ENCODE results near the gene FAM229B. TPM values are rescaled to one million over a fixed set of nuclear protein-coding genes. Genes with fewer than 3 reads are reported as not detected.

The FAM229B gene
- total RNA-seq, 1 experiment from 2014 or later: 20.0 TPM

GRCh38 chr6:112117554-112117953, 30.2 kb downstream of the FAM229B start:
- Mint-ChIP-seq H3K4me3 (no peak overlapping the region), H3K36me3 (no peaks in the 10 kb centered on the region), H3K4me1 (no peaks in the 10 kb centered on the region), H3K27ac (no peak overlapping the region), H3K9me3 (no peaks in the 10 kb centered on the region), H3K27me3 (ENCODE audit: low read depth) (no peaks in the 10 kb centered on the region)
- ChIA-PET POLR2A (no interaction called here), CTCF (interaction anchor here (1.8 kb wide), 1 partner anchor 30 kb away, joined by 5 read pairs; the partner anchor contains the start of genes FAM229B and TUBE1)
- no peak for DNase-seq (ENCODE audit: low spot score)
- TF ChIP-seq ZNF512 (CRISPR knock-in tag; IDR thresholded peaks at IDR 0.05; ENCODE audit: borderline replicate concordance) (no peak), HMGXB4 (CRISPR knock-in tag; IDR thresholded peaks at IDR 0.05) (no peak), ZBTB43 (CRISPR knock-in tag; IDR thresholded peaks at IDR 0.05) (no peak), CREB1 (CRISPR knock-in tag; IDR thresholded peaks at IDR 0.05) (no peak), STAT6 (CRISPR knock-in tag; conservative IDR thresholded peaks at IDR 0.05; ENCODE audit: low read depth) (no peak), MAX (CRISPR knock-in tag; IDR thresholded peaks at IDR 0.05) (no peak), GRHL2 (CRISPR knock-in tag; IDR thresholded peaks at IDR 0.05; ENCODE audit: insufficient replicate concordance, severe bottlenecking) (no peak), MYBL2 (CRISPR knock-in tag; IDR thresholded peaks at IDR 0.05) (no peak), SMAD4 (CRISPR knock-in tag; IDR thresholded peaks at IDR 0.05) (no peak), GABPB1 (CRISPR knock-in tag; IDR thresholded peaks at IDR 0.05) (no peak), RELA (CRISPR knock-in tag; IDR thresholded peaks at IDR 0.05; ENCODE audit: borderline replicate concordance) (no peak), ZNF532 (CRISPR knock-in tag; IDR thresholded peaks at IDR 0.05; ENCODE audit: borderline replicate concordance) (no peak)
- ATAC-seq: no peak

GRCh38 chr6:112118034-112118433, 30.6 kb downstream of the FAM229B start:
- Mint-ChIP-seq H3K27me3 (ENCODE audit: low read depth) (no peaks in the 10 kb centered on the region), H3K4me1 (peaks cover 3% of the 10 kb centered on the region), H3K4me3 (no peak overlapping the region), H3K9me3 (no peaks in the 10 kb centered on the region), H3K27ac (no peak overlapping the region), H3K36me3 (no peaks in the 10 kb centered on the region)
- ChIA-PET POLR2A (no interaction called here), CTCF (no interaction called here)
- TF ChIP-seq ELF4 (CRISPR knock-in tag; IDR thresholded peaks at IDR 0.05; ENCODE audit: low read depth) (no peak), ZBTB21 (CRISPR knock-in tag; IDR thresholded peaks at IDR 0.05; ENCODE audit: borderline replicate concordance) (no peak), ATF6 (CRISPR knock-in tag; IDR thresholded peaks at IDR 0.05) (no peak), ZNF138 (CRISPR knock-in tag; conservative IDR thresholded peaks at IDR 0.05) (no peak), CBFB (CRISPR knock-in tag; IDR thresholded peaks at IDR 0.05; ENCODE audit: low read depth) (no peak), ZNF396 (CRISPR knock-in tag; IDR thresholded peaks at IDR 0.05; ENCODE audit: borderline replicate concordance) (no peak), ATF2 (CRISPR knock-in tag; IDR thresholded peaks at IDR 0.05; ENCODE audit: borderline replicate concordance, low read depth) (no peak)
- no peak for DNase-seq (ENCODE audit: low spot score)
- ATAC-seq: no peak

All from WTC11 (cell line).